HepG2 (cell line): ENCODE data around the gene NFIC. TPM values are rescaled to one million over a fixed set of nuclear protein-coding genes. Genes with fewer than 3 reads are reported as not detected.

Source experiments
- ATAD3A ChIP-seq: sonication (generic); formaldehyde crosslinking; IDR thresholded peaks from 2 replicates; pipeline ENCODE4 v1.4.0; 2020; ENCODE audit warnings: missing genetic modification reagents
- ATF4 ChIP-seq, 2 experiments: fragments of 450-650 bp in 1 of 2; sonication (generic) in 1 of 2; formaldehyde crosslinking; IDR thresholded peaks; 2 replicates each; pipeline versions ENCODE4 v1.5.0 to v1.8.0; 2020 to 2022; ENCODE audit warnings: mild to moderate bottlenecking in 1 of 2, missing genetic modification reagents in 1 of 2
- ATF7 ChIP-seq, 2 experiments: fragments of 450-650 bp in 1 of 2; sonication (generic) in 1 of 2; formaldehyde crosslinking in 1 of 2; IDR thresholded peaks; 2 replicates each; pipeline versions ENCODE4 v1.4.0 to v1.6.1; 2016 to 2020; ENCODE audit warnings: antibody characterized with exemption in 1 of 2, mild to moderate bottlenecking in 1 of 2, missing genetic modification reagents in 1 of 2
- ATRX ChIP-seq: sonication (generic); formaldehyde crosslinking; IDR thresholded peaks from 2 replicates; pipeline ENCODE4 v1.4.0; 2020; ENCODE audit warnings: missing genetic modification reagents, borderline replicate concordance
- CCDC6 ChIP-seq: sonication (generic); formaldehyde crosslinking; IDR thresholded peaks from 2 replicates; pipeline ENCODE4 v1.8.1; 2022; ENCODE audit warnings: mild to moderate bottlenecking, missing genetic modification reagents, moderate library complexity
- GZF1 ChIP-seq: sonication (generic); formaldehyde crosslinking; IDR thresholded peaks from 2 replicates; pipeline ENCODE4 v1.5.1; 2020; ENCODE audit warnings: mild to moderate bottlenecking, missing genetic modification reagents
- HOXA9 ChIP-seq: sonication (generic); formaldehyde crosslinking; IDR thresholded peaks from 2 replicates; pipeline ENCODE4 v1.8.1; 2022; ENCODE audit warnings: missing genetic modification reagents, mild to moderate bottlenecking, moderate library complexity, borderline replicate concordance
- NR1H2 ChIP-seq: sonication (generic); formaldehyde crosslinking; IDR thresholded peaks from 2 replicates; pipeline ENCODE4 v1.8.1; 2022; ENCODE audit warnings: low read depth, missing genetic modification reagents, borderline replicate concordance
- RARG ChIP-seq: sonication (generic); formaldehyde crosslinking; IDR thresholded peaks from 2 replicates; pipeline ENCODE4 v1.4.0; 2020; ENCODE audit warnings: low read depth, mild to moderate bottlenecking, missing genetic modification reagents
- SAFB2 ChIP-seq: sonication (generic); formaldehyde crosslinking; IDR thresholded peaks from 2 replicates; pipeline ENCODE4 v1.5.1; 2020; ENCODE audit warnings: missing genetic modification reagents, low read depth, mild to moderate bottlenecking, borderline replicate concordance
- SKIL ChIP-seq: sonication (generic); formaldehyde crosslinking; IDR thresholded peaks from 2 replicates; pipeline ENCODE4 v1.8.0; 2022; ENCODE audit warnings: missing genetic modification reagents, mild to moderate bottlenecking, moderate library complexity, borderline replicate concordance
- ZHX1 ChIP-seq: sonication (generic); formaldehyde crosslinking; IDR thresholded peaks from 2 replicates; pipeline ENCODE4 v1.8.1; 2022; ENCODE audit warnings: low read depth, mild to moderate bottlenecking, missing genetic modification reagents
- ZNF235 ChIP-seq: sonication (generic); formaldehyde crosslinking; IDR thresholded peaks from 2 replicates; pipeline ENCODE4 v1.8.1; 2023; ENCODE audit warnings: mild to moderate bottlenecking, missing genetic modification reagents, borderline replicate concordance
- ZNF615 ChIP-seq: sonication (generic); formaldehyde crosslinking; IDR thresholded peaks from 2 replicates; pipeline ENCODE4 v1.5.0; 2020; ENCODE audit warnings: mild to moderate bottlenecking, missing genetic modification reagents, borderline replicate concordance
- ZNF687 ChIP-seq: sonication (generic); formaldehyde crosslinking; IDR thresholded peaks from 2 replicates; pipeline ENCODE4 v1.5.1; 2020; ENCODE audit warnings: mild to moderate bottlenecking, missing genetic modification reagents, moderate library complexity
- ZNF737 ChIP-seq: sonication (generic); formaldehyde crosslinking; IDR thresholded peaks from 2 replicates; pipeline ENCODE4 v1.5.0; 2020; ENCODE audit warnings: missing genetic modification reagents, mild to moderate bottlenecking, borderline replicate concordance
- ZNF772 ChIP-seq: sonication (generic); formaldehyde crosslinking; IDR thresholded peaks from 2 replicates; pipeline ENCODE4 v1.5.0; 2020; ENCODE audit warnings: mild to moderate bottlenecking, missing genetic modification reagents
- polyA plus RNA-seq, 8 experiments: library from polyadenylated mRNA; depleted of rRNA in 3 of 8; stranded (reverse) in 7 of 8; unstranded in 1 of 8; fragments of >200 nt; fragmentation: Illumina TruSeq in 4 of 8; extraction: Trizol in 4 of 8; gene quantifications; 2 replicates each; pipeline versions ENCODE4 v1.2.1 to v1.2.3, GENCODE V29; 2011 to 2016; ENCODE audit warnings: low read depth in 4 of 8, missing spikeins in 1 of 8, mixed read lengths in 1 of 8; ENCODE audit not compliant: insufficient read depth in 1 of 8
- total RNA-seq, 5 experiments: library from RNA; depleted of rRNA; stranded (reverse); fragments of >200 nt; fragmentation: Illumina TruSeq; extraction: Trizol; gene quantifications; 2 replicates each; pipeline ENCODE4 v1.2.3, GENCODE V29; 2016; ENCODE audit warnings: low read depth in 1 of 5

Gene NFIC
- total and polyA plus RNA-seq, 2 of the 13 experiments (the other 11 are each of a cell fraction or from before 2014, with no cell fraction given), result 1.3 to 2.5 TPM

GRCh38 chr19:3481241-3482090, 115.1 kb downstream of the NFIC start (continued):
- TF ChIP-seq ZHX1 (CRISPR knock-in tag) (0 out of 2 replicates have a peak, but pooled peaks have one; percentile 74), ZNF772 (CRISPR knock-in tag) (no peak; the same call in 1 of the 2 replicates), SAFB2 (CRISPR knock-in tag) (peak; percentile 76; the same call in 1 of the 2 replicates), ATRX (CRISPR knock-in tag) (no peak), CCDC6 (CRISPR knock-in tag) (peak; percentile 49; the same call in 1 of the 2 replicates), ZNF235 (CRISPR knock-in tag) (peak; percentile 67; the same call in 1 of the 2 replicates), GZF1 (CRISPR knock-in tag) (peak; percentile 31; the same call in 1 of the 2 replicates), ZNF687 (peak; percentile 100), ATAD3A (no peak), ATF4 (CRISPR knock-in tag; IDR thresholded peaks at IDR 0.05) (no peak), HOXA9 (no peak), ZNF615 (CRISPR knock-in tag) (no peak), SKIL (no peak; the same call in 1 of the 2 replicates), RARG (CRISPR knock-in tag) (no peak), ZNF737 (CRISPR knock-in tag) (no peak), NR1H2 (CRISPR knock-in tag) (no peak), ATF7 (IDR thresholded peaks at IDR 0.05) (no peak), ATF7 (CRISPR knock-in tag; IDR thresholded peaks at IDR 0.05) (no peak)
